GM13976 (cell line): ENCODE measurements around the gene TGM6.

ENCODE experiments used
- DNase-seq: peaks from one replicate; pipeline ENCODE4 v3.0.0; 2012; ENCODE audit warnings: low spot score
- CTCF ChIP-seq: IDR thresholded peaks from 2 replicates; pipeline ENCODE4 v1.5.1; 2012; ENCODE audit warnings: borderline replicate concordance, mild to moderate bottlenecking; ENCODE audit not compliant: insufficient read depth; ENCODE audit errors: extremely low read depth, missing control alignments, control extremely low read depth
- in situ Hi-C: fragments of 300-500 bp; cut with MboI; formaldehyde crosslinking; loops from one replicate; pipeline ENCODE4 v1.12.0; 2022; ENCODE audit warnings: low sequenced_read_pairs, mixed read lengths, inconsistent platforms; ENCODE audit not compliant: unreplicated experiment

The TGM6 gene

GRCh38 chr20:2408111-2408510 lies 27.4 kb downstream of the TGM6 start:
- DNase-seq, result no peak
- TF ChIP-seq CTCF, result no peak

GRCh38 chr20:2416541-2417212 lies 36.0 kb downstream of the TGM6 start:
- DNase-seq, result no peak
- no peak for TF ChIP-seq CTCF
- in situ Hi-C loops, result no loop called here

More at GRCh38 chr20:2408111-2408510, 27.4 kb downstream of the TGM6 start:
- in situ Hi-C loops, result no loop called here

DNA sequence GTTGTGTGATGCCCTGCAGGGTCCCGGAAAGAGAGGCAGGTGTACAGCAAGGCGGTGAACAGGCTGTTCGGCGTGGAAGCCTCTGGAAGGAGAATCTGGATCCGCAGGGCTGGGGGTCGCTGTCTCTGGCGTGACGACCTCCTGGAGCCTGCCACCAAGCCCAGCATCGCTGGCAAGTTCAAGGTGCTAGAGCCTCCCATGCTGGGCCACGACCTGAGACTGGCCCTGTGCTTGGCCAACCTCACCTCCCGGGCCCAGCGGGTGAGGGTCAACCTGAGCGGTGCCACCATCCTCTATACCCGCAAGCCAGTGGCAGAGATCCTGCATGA lies 36.5 kb downstream of the TGM6 start:
- no peak for DNase-seq
- no peak for TF ChIP-seq CTCF
- in situ Hi-C loops, result no loop called here

GRCh38 chr20:2418388-2418787 lies 37.7 kb downstream of the TGM6 start:
- TF ChIP-seq CTCF, result no peak
- in situ Hi-C loops, result no loop called here
- no peak for DNase-seq

GRCh38 chr20:2420510-2420909 lies 39.8 kb downstream of the TGM6 start:
- no peak for TF ChIP-seq CTCF
- in situ Hi-C loops, result no loop called here

DNA sequence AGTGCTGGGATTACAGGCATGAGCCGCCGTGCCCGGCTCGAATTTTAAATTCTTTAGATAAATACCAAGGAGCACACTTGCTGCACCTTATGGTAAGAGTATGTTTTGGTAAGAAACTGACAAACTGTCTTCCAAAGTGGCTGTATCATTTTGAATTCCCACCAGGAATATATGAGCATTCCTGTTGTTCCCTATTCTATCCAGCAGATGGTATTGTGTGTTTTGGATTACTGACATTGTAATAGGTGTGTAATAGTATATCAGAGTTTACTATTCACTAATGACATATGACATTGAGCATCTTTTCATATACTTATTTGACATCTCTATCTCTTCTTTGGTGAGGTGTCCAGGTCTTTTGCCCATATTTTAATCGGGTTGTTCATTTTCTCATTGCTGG lies 40.5 kb downstream of the TGM6 start:
- in situ Hi-C loops, result no loop called here
- TF ChIP-seq CTCF, result no peak
- DNase-seq, result no peak

More at GRCh38 chr20:2420510-2420909, 39.8 kb downstream of the TGM6 start:
- DNase-seq, result no peak
